Coronary artery (tissue), 2 donors: ENCODE data around the gene CDK14.
A peak's percentile ranks its signal among the peaks of the same experiment; 100 is the strongest.
"Not testable (repeated sequence)": the region's sequence is repeated elsewhere in the genome, so short reads cannot be mapped to it uniquely, and the experiment has no call there.

ENCODE experiments used
- DNase-seq: peaks from one replicate; pipeline ENCODE4 v3.0.0-alpha.2; 2017; ENCODE audit warnings: low spot score
- H3K27ac ChIP-seq, 2 donors: fragments of 200-600 bp; sonication (generic); one replicate each; pipeline ENCODE4 v1.5.1; 2016 to 2019
- H3K4me3 ChIP-seq: fragments of 200-600 bp; sonication (generic); 2 replicates; pipeline ENCODE4 v1.5.1; 2016; ENCODE audit warnings: mild to moderate bottlenecking, moderate library complexity
- CTCF ChIP-seq: fragments of 200-600 bp; sonication (generic); IDR thresholded peaks from one replicate; pipeline ENCODE4 v1.5.1; 2019; ENCODE audit warnings: antibody characterized with exemption

CDK14 gene

GRCh38 chr7:90764848-90765570 is 168.9 kb downstream of the CDK14 start:
- DNase-seq: no peak
- no peak for TF ChIP-seq CTCF
- Histone ChIP-seq H3K4me3 (no peak overlapping the region), H3K27ac (no peak overlapping the region)

- no peak for DNase-seq
- peak overlapping the region in 1 of 2 donors; percentile 40 for H3K27ac ChIP-seq
- peak overlapping the region; percentile 26 for H3K4me3 ChIP-seq
- TF ChIP-seq CTCF: no peak
Observed at GRCh38 chr7:90766814-90767564, 170.9 kb downstream of the CDK14 start.

GRCh38 chr7:90768301-90768700 is 172.2 kb downstream of the CDK14 start:
- no peak for DNase-seq
- TF ChIP-seq CTCF: no peak
- Histone ChIP-seq H3K27ac (no peak overlapping the region), H3K4me3 (no peak overlapping the region)

GRCh38 chr7:90769036-90769435 is 172.9 kb downstream of the CDK14 start:
- no peak for TF ChIP-seq CTCF
- no peak for DNase-seq

GRCh38 chr7:90769566-90769965 is 173.4 kb downstream of the CDK14 start:
- DNase-seq, H3K27ac ChIP-seq, H3K4me3 ChIP-seq: not testable (repeated sequence)

More at GRCh38 chr7:90769036-90769435, 172.9 kb downstream of the CDK14 start:
- no peak overlapping the region for H3K4me3 ChIP-seq
- no peak overlapping the region for H3K27ac ChIP-seq

GRCh38 chr7:90771281-90771680 is 175.2 kb downstream of the CDK14 start:
- no peak for DNase-seq
- Histone ChIP-seq H3K27ac (no peak overlapping the region), H3K4me3 (no peak overlapping the region)
- TF ChIP-seq CTCF: no peak

GRCh38 chr7:90772410-90772809 is 176.3 kb downstream of the CDK14 start:
- no peak for TF ChIP-seq CTCF
- Histone ChIP-seq H3K27ac (no peak overlapping the region), H3K4me3 (no peak overlapping the region)
- DNase-seq: no peak
